K562 (cell line): Measurements from ENCODE around the gene CYRIA. TPM values are rescaled to one million over a fixed set of nuclear protein-coding genes. Genes with fewer than 3 reads are reported as not detected.

Source experiments
- BRF1 ChIP-seq: IDR thresholded peaks from 3 replicates; pipeline ENCODE4 v1.6.1; 2011; ENCODE audit warnings: borderline replicate concordance, mild to moderate bottlenecking; ENCODE audit not compliant: insufficient read length; ENCODE audit errors: extremely low read depth
- EGR1 ChIP-seq: fragments of 450-650 bp; conservative IDR thresholded peaks from 2 replicates; pipeline ENCODE4 v1.6.1; 2017; ENCODE audit warnings: mild to moderate bottlenecking
- FOXA1 ChIP-seq: fragments of 450-650 bp; IDR thresholded peaks from 2 replicates; pipeline ENCODE4 v1.6.1; 2016; ENCODE audit warnings: mild to moderate bottlenecking, borderline replicate concordance
- PHTF2 ChIP-seq: fragments of 250-450 bp; sonication (Bioruptor Pico); IDR thresholded peaks from 2 replicates; pipeline ENCODE4 v1.5.0; 2021; ENCODE audit warnings: mild to moderate bottlenecking
- TSC22D4 ChIP-seq: fragments of 450-650 bp; IDR thresholded peaks from 2 replicates; pipeline ENCODE4 v1.6.1; 2016; ENCODE audit warnings: missing genetic modification characterization, missing biosample characterization, control low read depth
- ZC3H11A ChIP-seq: IDR thresholded peaks from 2 replicates; pipeline ENCODE4 v1.6.1; 2012; ENCODE audit warnings: low read depth, low read length, improper control_type of control experiment
- polyA plus RNA-seq, 8 experiments: library from polyadenylated mRNA; depleted of rRNA in 4 of 8; stranded (reverse) in 5 of 8; unstranded in 3 of 8; fragments of >200 nt; fragmentation: Nextera tagmentation in 2 of 8; fragmentation: Illumina TruSeq in 1 of 8; extraction: Ambion mirVana in 2 of 8; extraction: Trizol in 1 of 8; gene quantifications; 2 replicates each; pipeline versions ENCODE4 v1.2.1 to v1.2.3, GENCODE V29; 2011 to 2014; ENCODE audit warnings: inconsistent platforms in 1 of 8, missing spikeins in 1 of 8
- total RNA-seq, 7 experiments: library from RNA; depleted of rRNA in 6 of 7; stranded (reverse); fragments of >200 nt in 6 of 7; fragmentation: Illumina TruSeq in 2 of 7; extraction: Trizol in 2 of 7; gene quantifications; 2 replicates each; pipeline versions ENCODE4 v1.2.1 to v1.2.3, GENCODE V29; 2011 to 2021; ENCODE audit warnings: low replicate concordance in 1 of 7
- TF ChIP-seq, protein P1 (sequence below), 2 experiments: fragments of 450-650 bp; formaldehyde crosslinking in 1 of 2; IDR thresholded peaks; 2 replicates each; pipeline versions ENCODE4 v1.4.0 to v1.6.1; 2014 to 2020; ENCODE audit warnings: mild to moderate bottlenecking in 2 of 2, borderline replicate concordance in 1 of 2, low read depth in 1 of 2
- TF ChIP-seq, protein P2 (sequence below): fragments of 250-450 bp; sonication (Bioruptor Pico); IDR thresholded peaks from 2 replicates; pipeline ENCODE4 v1.9.0; 2021; ENCODE audit warnings: mild to moderate bottlenecking
- TF ChIP-seq, protein P3 (sequence below): fragments of 450-650 bp; formaldehyde crosslinking; IDR thresholded peaks from 2 replicates; pipeline ENCODE4 v1.4.0; 2022; ENCODE audit warnings: missing genetic modification characterization
- TF ChIP-seq, protein P4 (sequence below): fragments of 450-650 bp; IDR thresholded peaks from 2 replicates; pipeline ENCODE4 v1.6.1; 2016

The CYRIA gene
- total and polyA plus RNA-seq, 9 of the 15 experiments (the other 6 are each of a cell fraction or from before 2014, with no cell fraction given), result 0.84 to 5.6 (median 3.0) TPM

DNA sequence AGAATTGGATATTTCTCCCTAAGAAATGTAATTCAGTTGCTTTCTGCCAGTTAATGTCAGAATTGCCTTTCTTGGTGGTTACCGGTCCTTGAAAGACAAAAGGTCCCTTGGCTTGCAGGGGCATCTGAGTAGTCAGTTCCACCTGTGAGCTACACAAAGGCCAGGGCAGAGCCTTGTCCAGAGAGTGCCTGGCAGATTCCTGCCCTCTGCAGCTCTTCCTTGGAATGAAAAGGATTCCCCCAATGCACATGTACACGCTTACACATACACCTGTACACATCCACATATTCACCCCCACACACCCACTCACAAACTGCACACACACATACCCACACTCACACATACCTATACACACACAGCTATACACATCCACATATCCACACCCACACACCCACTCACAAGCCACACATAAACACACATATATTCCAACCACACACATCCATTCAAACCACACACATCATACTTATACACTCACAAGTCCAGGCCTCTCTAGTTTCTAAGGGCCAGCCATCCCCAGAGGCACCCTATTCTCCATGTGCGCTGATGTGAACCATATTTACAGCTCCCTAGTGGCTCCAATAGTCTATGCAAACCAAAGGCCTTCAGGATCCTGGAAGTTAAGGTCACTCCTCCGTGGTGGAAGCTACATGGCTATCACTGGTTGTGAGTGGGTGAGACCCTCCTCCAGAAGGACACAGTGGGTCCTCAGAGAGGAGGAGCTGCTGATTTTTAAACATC, 9.6 kb downstream of the CYRIA start (continued):
- TF ChIP-seq, protein P1, sequence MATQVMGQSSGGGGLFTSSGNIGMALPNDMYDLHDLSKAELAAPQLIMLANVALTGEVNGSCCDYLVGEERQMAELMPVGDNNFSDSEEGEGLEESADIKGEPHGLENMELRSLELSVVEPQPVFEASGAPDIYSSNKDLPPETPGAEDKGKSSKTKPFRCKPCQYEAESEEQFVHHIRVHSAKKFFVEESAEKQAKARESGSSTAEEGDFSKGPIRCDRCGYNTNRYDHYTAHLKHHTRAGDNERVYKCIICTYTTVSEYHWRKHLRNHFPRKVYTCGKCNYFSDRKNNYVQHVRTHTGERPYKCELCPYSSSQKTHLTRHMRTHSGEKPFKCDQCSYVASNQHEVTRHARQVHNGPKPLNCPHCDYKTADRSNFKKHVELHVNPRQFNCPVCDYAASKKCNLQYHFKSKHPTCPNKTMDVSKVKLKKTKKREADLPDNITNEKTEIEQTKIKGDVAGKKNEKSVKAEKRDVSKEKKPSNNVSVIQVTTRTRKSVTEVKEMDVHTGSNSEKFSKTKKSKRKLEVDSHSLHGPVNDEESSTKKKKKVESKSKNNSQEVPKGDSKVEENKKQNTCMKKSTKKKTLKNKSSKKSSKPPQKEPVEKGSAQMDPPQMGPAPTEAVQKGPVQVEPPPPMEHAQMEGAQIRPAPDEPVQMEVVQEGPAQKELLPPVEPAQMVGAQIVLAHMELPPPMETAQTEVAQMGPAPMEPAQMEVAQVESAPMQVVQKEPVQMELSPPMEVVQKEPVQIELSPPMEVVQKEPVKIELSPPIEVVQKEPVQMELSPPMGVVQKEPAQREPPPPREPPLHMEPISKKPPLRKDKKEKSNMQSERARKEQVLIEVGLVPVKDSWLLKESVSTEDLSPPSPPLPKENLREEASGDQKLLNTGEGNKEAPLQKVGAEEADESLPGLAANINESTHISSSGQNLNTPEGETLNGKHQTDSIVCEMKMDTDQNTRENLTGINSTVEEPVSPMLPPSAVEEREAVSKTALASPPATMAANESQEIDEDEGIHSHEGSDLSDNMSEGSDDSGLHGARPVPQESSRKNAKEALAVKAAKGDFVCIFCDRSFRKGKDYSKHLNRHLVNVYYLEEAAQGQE (IDR thresholded peaks at IDR 0.05; ENCODE audit: borderline replicate concordance), result no peak
- TF ChIP-seq, protein P1 (CRISPR knock-in tag; IDR thresholded peaks at IDR 0.05; ENCODE audit: low read depth), result no peak
- TF ChIP-seq EGR1 (peak; percentile 50; the same call in 1 of the 2 replicates), BRF1 (no peak), PHTF2 (CRISPR knock-in tag) (no peak), FOXA1 (no peak), ZC3H11A (no peak), TSC22D4 (tag) (0 out of 2 replicates have a peak, but pooled peaks have one; percentile 27)
- TF ChIP-seq, protein P2, sequence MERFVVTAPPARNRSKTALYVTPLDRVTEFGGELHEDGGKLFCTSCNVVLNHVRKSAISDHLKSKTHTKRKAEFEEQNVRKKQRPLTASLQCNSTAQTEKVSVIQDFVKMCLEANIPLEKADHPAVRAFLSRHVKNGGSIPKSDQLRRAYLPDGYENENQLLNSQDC (CRISPR knock-in tag), result no peak
- TF ChIP-seq, protein P3, sequence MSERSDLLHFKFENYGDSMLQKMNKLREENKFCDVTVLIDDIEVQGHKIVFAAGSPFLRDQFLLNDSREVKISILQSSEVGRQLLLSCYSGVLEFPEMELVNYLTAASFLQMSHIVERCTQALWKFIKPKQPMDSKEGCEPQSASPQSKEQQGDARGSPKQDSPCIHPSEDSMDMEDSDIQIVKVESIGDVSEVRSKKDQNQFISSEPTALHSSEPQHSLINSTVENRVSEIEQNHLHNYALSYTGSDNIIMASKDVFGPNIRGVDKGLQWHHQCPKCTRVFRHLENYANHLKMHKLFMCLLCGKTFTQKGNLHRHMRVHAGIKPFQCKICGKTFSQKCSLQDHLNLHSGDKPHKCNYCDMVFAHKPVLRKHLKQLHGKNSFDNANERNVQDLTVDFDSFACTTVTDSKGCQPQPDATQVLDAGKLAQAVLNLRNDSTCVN (CRISPR knock-in tag), result peak; percentile 73; the same call in 1 of the 2 replicates
- TF ChIP-seq, protein P4, sequence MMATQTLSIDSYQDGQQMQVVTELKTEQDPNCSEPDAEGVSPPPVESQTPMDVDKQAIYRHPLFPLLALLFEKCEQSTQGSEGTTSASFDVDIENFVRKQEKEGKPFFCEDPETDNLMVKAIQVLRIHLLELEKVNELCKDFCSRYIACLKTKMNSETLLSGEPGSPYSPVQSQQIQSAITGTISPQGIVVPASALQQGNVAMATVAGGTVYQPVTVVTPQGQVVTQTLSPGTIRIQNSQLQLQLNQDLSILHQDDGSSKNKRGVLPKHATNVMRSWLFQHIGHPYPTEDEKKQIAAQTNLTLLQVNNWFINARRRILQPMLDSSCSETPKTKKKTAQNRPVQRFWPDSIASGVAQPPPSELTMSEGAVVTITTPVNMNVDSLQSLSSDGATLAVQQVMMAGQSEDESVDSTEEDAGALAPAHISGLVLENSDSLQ, result no peak
